ENCODE results near the gene GLG1.
"Not testable (repeated sequence)": the region's sequence is repeated elsewhere in the genome, so short reads cannot be mapped to it uniquely, and the experiment has no call there.

The GLG1 gene

GRCh38 chr16:74438492-74438979 is 168.4 kb downstream of the GLG1 start:
- peak; percentile 54 for DNase-seq

DNA sequence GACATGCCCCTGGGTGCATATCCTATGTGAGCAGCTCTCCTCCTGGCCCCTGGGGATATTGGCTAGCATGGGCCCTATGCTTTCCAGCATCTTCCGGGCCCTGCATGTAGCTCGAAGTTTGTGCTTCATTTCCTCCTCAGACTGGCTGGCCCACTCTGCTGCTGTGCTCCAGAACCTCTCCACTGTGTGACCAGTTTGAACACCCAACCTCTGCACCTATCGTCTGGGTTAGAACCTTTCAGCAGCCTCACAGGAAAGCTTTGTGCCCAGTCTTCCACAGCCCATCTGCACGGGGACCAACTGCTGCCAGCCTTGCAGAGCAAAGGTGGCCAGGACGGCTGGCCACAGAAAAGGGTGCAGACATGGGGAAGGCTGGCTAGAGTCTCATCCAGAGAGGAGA is 175.4 kb downstream of the GLG1 start:
- no peak for DNase-seq

DNA sequence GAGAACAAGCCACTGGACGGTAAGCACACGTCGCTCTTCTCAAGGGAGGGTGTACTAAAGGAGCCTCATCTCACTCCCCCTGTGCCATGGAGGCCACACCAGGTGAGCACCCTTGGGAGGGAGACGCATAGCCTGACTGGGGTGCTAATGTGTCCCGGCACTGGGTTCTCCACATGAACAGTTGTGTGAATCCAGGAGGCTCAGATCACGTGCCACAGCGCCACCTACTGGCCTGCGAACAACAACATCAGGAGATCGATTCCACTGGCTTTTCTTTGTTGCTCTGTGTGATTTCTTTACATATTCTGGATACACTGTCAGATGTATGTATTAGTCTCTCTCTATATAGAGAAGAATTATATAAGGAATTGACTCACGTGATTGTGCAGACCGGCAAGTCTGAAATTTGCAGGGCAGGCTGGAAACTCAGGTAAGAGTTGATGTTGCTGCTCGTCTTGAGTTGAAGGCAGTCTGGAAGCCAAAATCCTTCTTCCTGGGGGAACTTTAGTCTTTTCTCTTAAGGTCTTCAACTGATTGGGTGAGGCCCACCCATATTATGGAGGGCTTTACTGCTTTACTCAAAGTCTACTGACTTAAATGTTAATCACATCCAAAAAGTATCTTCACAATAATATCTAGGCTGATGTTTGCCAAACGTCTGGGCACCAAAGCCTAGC is 176.7 kb downstream of the GLG1 start:
- peak; percentile 70 for DNase-seq

DNA sequence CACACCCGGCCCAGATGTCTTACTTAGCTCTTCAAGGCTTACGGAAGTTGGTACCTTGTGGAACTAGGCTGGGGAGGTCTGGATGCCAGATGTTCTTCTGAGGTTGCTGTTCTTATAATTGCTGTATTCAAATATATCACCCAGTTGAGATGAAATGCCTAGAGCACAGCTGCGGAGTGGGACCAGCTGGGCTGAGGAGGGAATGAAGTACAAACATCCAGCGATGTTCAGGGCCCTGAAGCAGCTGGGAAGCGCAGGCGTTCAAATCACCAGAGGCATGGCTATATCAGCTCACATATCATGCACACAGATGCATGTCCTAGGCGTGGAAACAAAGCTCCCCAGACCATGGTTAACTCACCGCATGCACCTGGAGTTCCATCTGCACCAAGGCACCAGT is 178.4 kb downstream of the GLG1 start:
- DNase-seq = not testable (repeated sequence)

DNA sequence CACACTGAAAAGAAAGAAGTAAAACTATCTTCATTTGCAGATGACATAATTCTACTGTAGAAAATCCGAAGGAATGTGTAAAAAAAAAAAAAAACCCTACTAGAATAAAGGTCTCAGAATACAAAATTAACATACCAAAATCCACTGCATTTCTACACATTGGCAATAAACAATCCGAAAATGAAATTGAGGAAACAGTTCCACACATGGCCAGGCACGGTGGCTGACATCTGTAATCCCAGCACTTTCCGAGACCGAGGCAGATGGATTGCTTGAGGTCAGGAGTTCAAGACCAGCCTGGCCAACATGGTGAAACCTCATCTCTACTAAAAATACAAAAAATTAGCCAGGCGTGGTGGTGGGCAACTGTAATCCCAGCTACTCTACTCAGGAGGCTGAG is 181.2 kb downstream of the GLG1 start:
- DNase-seq = not testable (repeated sequence)

DNA sequence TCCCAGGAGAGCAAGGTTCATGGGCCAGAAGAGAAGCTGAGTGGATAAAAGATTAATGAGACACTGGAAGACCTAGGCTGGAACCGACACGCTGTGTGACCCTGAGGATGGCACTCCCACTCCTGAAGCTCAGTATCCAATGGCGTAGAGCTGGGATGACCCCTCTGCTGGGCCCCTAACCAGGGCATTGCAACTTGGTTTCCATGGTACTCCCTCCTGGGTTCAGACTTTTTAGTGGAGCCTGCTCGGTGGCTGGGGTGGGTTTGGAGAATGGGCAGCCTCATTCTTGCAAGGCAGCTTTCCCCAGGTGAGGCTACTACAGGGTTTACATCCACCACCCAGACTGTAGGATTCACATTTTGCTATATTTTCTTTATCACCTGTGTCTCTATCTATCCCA is 183.2 kb downstream of the GLG1 start:
- DNase-seq = not testable (repeated sequence)

GRCh38 chr16:74422086-74422485 is 184.8 kb downstream of the GLG1 start:
- DNase-seq = not testable (repeated sequence)

GRCh38 chr16:74421482-74421785 is 185.5 kb downstream of the GLG1 start:
- DNase-seq = not testable (repeated sequence)

DNA sequence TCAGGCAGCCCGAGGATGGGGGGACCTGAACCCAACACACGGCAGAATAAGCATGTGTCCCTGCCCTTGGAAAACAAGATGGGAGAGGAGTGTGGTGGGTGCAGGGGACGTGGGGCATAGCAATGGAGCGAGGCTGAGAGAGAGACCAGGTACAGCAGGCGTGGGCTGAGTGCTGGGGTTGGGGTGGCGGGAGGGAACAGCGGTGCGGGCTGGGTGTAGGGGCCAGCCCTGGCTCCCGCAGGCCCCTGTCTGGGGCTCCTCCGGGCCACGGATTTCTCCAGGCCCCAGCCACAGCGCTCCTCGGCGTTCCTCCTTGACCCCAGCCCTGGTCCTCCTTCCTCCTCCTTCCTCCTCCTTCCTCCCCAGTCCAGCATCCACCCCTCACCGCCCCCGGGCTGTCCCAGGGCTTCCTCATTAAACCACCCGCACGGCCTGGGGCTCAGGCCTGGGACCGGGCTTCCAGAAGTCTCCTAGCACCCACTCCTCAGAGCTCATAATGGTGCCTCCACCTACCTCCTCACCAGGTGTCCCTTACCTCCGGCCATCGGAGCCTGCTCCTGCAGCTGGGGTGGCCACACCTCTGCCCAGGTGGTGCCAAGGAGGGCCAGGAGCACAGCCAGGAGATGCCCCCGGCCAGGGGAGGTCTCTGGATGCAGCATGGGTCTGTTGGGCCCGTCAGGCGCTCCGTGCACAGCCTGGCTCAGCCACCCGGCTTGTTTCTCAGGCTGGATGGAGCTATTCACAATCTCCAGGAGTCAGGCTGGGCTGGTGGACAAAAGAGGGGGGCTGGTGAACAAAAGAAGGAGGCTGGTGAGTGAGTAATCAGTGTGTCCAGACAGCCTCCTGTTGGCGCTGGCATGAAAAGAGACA is 186.1 kb downstream of the GLG1 start, which contains the start of gene CLEC18B:
Gene CLEC18B, minus strand, starts transcription at position 867 of the 870 bp plus-strand sequence. Its CDS starts 208 bp downstream, at position 659.
- DNase-seq = not testable (repeated sequence)

GRCh38 chr16:74419811-74420210 is 187.1 kb downstream of the GLG1 start:
- DNase-seq = not testable (repeated sequence)

DNA sequence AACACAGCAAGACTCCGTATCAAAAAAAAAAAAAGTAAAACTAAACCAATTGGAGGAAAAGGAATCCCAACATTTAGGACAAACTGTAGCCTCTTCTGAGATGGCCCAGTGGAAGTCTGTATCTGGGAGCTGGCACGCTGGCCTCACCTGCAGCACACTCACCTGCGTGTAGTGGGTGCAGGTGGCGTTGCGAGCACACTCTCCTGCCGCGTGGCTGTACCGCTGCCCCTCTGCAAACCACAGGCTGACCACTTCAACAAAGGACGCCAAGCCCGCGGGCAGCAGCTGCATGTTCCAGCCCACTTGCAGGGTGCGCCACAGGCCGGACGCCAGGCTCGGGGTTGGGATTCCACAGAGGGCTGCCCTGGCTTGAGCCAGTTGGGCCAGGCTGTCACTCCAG is 189.0 kb downstream of the GLG1 start:
- not testable (repeated sequence) for DNase-seq

- DNase-seq = not testable (repeated sequence)
Measured at GRCh38 chr16:74413920-74414319, 193.0 kb downstream of the GLG1 start.

GRCh38 chr16:74413485-74413884 is 193.4 kb downstream of the GLG1 start:
- not testable (repeated sequence) for DNase-seq

GRCh38 chr16:74412775-74413390 is 194.0 kb downstream of the GLG1 start:
- not testable (repeated sequence) for DNase-seq

DNA sequence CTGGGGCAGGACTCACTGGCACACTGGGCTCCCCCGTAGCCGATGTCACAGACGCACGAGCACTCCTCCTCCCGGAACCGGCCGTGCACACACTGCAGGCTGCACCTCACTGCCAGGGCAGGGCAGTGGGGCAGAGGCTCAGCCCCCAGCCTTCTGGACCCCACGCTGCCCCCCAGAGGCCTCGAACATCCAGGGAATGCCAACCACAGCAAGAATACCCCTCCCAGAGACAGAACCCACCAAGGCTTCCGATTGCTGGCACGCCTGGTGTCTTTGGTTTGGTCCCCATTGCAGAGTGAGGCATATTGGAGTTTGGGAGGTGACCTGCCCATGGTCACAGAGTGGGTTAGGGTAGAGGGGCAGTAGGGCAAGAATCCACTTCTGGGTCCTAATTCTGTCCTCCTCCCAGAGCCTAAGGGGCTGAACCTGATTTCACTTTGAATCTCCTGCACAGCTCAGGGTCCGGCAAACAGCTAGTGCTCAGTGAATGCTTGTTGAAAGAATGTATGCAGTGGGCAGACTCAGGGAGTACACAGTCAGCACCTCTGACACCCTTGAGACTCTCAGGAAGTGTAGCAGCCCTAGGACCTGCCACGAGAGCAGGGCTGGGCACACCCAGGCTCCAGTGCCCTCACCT is 194.7 kb downstream of the GLG1 start:
- not testable (repeated sequence) for DNase-seq

DNA sequence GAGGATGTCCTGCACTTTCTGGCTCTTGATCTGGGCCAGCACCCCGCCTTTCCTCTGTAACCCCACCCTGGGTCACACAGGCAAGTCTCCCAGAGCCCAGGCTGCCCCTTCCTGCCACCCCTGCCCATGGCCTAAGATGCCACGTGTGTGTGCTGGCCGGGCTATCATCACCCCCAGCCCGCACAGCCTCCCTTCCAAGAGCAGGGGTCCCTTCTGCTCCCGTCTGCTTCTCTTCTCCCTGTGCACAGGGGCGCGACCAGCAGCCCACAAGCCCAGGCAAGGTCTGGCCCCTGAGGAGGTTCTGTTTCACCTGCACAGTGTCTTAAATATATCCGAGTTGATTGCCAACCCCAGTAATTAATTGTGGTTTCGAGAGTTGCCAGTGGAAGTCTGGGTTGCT is 195.9 kb downstream of the GLG1 start:
- not testable (repeated sequence) for DNase-seq

- DNase-seq = not testable (repeated sequence)
Measured at GRCh38 chr16:74410057-74410957, 196.6 kb downstream of the GLG1 start.

GRCh38 chr16:74409185-74409981 is 197.5 kb downstream of the GLG1 start:
- not testable (repeated sequence) for DNase-seq

GRCh38 chr16:74407362-74407705 is 199.6 kb downstream of the GLG1 start:
- not testable (repeated sequence) for DNase-seq

DNA sequence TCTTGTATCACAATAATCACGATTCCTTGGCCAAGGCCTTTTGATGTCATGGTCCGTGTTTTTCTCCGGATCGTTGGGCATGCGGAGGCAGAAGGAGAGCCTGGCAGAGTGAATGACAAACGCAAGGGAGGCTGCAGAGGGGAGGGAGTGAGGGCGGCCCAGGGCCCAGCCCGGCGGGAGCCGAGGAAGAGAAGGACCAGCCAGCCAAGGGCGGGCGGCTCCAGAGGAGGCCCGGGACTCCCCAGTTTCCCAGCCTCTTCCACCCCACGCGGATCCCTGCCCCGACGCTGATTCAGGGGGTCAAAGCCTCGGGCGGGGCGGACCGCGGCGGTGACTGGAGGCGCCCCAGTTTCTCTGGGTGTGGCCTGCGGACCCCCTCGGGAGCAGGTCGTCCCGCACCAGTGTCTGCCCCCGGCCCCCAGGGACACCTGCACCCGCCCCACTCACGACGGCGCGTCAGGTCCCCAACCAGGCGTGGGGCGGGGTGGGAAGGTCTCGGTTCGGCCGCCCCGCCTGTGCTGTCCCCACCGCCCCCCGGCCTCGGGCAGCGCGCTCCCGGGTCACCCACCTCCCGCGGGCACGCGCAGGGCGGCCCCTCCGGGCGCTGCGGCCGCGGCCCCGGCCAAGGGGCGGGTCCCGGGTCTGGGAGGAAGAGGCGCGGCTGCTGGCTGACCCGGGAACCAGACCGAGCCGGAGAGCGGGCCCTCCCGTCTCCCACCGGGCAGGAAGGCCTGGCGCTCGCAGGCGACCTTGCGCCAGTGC is 200.1 kb downstream of the GLG1 start:
- not testable (repeated sequence) for DNase-seq

All from hematopoietic multipotent progenitor cell treated with erythropoietin and hydrocortisone succinate and interleukin-3 and kit ligand, for 8 days (in vitro differentiated cells).